ENCODE data around the gene DZANK1.
"Not testable (repeated sequence)": the region's sequence is repeated elsewhere in the genome, so short reads cannot be mapped to it uniquely, and the experiment has no call there.

Gene DZANK1

DNA sequence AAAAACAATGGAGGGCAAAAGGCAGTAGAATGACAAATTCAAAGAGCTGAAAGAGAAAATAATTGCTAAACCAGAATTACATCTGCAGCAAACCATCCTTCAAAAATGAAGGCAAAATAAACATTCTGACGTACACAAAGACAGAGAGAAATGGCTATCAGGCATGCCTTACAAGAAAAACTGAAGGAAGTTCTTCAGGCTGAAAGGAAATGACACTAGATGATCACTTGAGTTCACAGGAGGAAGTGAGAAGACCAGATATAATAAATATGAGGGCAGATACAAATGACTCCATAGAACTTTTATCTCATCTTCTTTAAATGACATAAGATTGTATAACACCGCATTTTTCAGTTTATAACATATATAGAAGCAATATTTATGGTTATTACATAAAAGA is 30.0 kb downstream of the DZANK1 start:
- DNase-seq (ENCODE audit: low read depth) = no peak

DNA sequence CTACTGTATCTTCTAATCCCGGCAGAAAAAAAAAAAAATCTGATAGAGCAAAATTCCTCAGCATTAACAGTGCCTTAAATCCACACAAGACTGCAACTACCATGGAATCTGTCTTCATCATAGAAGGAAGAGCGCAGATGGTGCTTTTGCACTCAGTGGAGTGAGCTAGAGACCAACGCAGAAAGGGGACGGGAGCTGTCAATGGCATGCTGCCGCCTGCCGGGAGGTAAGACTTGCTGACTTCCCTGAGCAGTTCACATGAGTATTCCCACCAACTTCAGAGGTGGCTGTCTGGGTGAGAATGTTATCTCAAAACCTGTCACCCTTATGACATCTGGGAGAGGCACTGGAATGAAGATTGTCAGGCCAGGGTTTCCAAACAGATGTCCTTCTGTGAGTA is 35.6 kb downstream of the DZANK1 start:
- DNase-seq (ENCODE audit: low read depth) = no peak

DNA sequence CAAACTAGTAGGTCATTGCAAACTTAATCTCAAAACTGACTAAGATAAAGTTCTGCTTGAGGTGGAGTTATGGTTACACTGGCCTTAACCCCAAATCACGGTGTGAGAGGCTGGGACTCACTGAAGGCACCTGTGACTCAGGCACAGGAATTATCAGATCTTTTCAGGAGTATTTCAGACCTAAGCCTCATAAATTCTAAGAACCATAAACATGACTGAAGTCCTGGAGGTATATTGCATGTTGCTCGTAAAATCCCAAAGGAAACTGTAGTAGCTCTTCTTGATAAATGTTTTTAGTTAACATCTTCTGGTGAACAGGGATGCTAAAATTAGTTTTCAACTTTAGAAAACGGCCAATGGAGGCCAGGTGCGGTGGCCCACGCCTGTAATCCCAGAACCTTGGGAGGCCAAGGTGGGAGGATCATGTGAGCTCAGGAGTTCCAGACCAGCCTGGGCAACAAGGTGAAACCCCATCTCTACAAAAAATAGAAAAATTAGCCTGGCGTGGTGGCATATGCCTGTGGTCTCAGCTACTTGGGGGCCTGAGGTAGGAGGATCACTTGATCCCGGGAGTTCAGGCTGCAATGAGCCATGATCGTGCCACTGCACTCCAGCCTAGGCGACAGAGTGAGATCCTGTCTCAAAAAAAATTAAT is 36.5 kb downstream of the DZANK1 start:
- no peak for DNase-seq (ENCODE audit: low read depth)

- DNase-seq (ENCODE audit: low read depth) = no peak
Measured at GRCh38 chr20:18428490-18429173, 38.2 kb downstream of the DZANK1 start.

- no peak for DNase-seq (ENCODE audit: low read depth)
Measured at GRCh38 chr20:18427214-18427613, 39.6 kb downstream of the DZANK1 start.

DNA sequence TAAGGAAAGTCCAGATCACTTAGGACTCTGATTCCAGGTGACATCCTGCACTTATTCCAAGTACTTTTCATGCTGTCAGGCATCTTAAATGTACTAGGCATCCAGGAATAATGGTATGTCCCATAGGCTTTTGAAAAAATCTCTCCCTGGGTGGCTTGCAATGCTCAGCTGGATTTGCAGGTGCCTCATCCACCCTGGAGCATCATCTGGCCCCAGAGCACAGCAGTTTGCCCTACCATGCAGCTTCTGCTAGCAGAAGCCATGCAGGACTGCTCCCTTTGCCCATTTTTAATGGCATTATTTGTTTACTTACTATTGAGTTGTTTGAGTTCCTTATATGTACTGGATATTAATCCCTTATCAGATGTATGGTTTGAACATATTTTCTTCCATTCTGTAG is 45.2 kb downstream of the DZANK1 start:
- no peak for DNase-seq (ENCODE audit: low read depth)

DNA sequence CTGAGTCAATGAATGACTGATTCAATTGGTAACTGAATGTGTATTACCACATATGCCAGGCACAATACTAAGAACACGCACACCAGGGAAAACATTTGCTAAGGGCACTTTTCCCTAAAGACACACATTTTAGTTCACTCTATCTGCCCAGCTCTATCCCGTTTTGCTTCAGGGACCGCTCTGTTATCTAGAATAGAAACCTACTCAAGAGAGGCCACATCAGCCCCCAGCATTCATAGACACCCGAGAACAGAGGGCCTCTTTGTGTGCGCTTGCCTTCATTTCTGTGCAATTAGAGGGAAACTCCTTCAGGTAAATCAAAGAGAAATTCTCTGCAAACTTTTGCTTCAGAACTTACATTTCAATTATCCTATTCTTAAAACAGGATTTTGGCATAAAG is 50.3 kb downstream of the DZANK1 start:
- DNase-seq (ENCODE audit: low read depth) = no peak

GRCh38 chr20:18414140-18414539 is 52.7 kb downstream of the DZANK1 start:
- no peak for DNase-seq (ENCODE audit: low read depth)

GRCh38 chr20:18412221-18412901 is 54.5 kb downstream of the DZANK1 start:
- DNase-seq (ENCODE audit: low read depth) = no peak

- DNase-seq (ENCODE audit: low read depth) = no peak
Measured at GRCh38 chr20:18405826-18406225, 61.0 kb downstream of the DZANK1 start.

GRCh38 chr20:18404172-18404571 is 62.7 kb downstream of the DZANK1 start:
- no peak for DNase-seq (ENCODE audit: low read depth)

DNA sequence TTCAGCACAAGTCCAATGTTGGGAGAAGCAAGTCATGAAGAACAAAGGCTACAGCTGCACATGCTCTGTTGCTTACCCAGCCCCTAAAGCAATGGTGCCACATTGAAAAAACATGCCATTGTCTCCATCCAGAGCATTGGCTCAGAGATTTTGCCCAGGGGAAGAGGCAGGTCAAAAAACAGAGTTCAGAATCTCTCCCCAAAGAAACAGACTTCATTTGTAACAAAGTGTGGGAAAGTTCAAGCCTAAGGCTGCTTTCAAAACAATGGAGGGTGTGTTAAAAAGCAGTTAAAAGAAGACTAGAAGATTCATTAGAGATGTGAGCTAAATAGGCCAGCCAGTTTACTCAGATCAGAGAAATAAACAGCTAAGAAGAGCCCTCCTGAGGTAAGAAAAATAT is 63.6 kb downstream of the DZANK1 start:
- no peak for DNase-seq (ENCODE audit: low read depth)

DNA sequence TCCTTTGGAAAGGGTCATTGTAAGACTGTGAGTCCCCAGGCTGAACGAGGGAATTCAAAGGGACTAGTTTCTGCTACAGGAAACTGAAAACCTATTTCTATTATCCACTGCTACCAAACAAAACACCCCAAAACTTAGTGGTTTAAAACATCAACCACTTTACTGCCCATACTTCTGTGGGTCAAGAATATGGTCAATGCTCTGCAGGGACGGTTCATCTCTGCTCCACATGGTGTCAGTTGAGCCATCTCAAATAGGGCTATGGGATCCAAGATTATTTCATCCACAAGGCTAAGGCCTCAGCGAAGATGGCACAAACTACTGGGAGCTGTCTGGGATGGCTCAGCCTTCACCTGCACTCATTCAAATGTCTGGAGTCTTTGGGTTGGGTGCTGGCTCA is 65.5 kb downstream of the DZANK1 start:
- DNase-seq (ENCODE audit: low read depth) = no peak

- no peak for DNase-seq (ENCODE audit: low read depth)
Measured at GRCh38 chr20:18400460-18400859, 66.4 kb downstream of the DZANK1 start.

DNA sequence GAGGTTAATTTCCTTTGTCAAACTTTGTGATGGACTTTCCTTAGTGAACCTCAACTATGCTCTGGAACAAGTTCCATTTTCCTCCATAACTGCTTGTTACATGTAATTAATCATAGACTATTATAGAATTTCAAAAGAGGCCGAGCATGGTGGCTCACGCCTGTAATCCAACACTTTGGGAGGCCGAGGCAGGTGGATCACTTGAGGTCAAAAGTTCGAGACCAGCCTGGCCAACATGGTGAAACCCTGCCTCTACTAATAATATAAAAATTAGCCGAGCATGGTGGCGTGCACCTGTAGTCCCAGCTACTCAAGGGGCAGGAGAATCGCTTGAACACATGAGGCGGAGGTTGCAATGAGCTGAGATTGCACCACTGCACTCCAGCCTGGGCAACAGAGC is 68.1 kb downstream of the DZANK1 start:
- DNase-seq (ENCODE audit: low read depth) = not testable (repeated sequence)

GRCh38 chr20:18397030-18397429 is 69.8 kb downstream of the DZANK1 start:
- no peak for DNase-seq (ENCODE audit: low read depth)

GRCh38 chr20:18395544-18395943 is 71.3 kb downstream of the DZANK1 start:
- no peak for DNase-seq (ENCODE audit: low read depth)

- DNase-seq (ENCODE audit: low read depth) = no peak
Measured at GRCh38 chr20:18394363-18394762, 72.5 kb downstream of the DZANK1 start.

GRCh38 chr20:18391686-18392085 is 75.1 kb downstream of the DZANK1 start:
- DNase-seq (ENCODE audit: low read depth) = no peak

DNA sequence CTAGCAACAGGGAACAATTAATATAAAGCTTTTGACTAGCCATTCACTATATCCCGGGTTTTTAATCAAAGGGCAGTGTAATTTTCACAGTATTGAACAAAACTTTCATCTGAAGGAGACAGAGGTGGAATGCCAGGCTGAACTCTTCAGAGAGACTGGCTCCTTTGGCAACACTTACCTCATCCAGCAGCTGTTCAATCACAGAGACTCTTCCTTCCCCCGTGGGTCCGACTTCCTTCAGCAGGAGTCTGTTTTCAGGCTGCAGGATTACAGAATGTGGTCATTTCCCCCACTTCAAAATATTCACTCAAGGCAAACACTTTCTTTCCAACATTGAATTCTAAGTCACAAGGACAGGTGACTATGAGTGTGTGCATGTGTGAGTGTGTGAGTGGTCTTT is 76.6 kb downstream of the DZANK1 start:
- no peak for DNase-seq (ENCODE audit: low read depth)

DNA sequence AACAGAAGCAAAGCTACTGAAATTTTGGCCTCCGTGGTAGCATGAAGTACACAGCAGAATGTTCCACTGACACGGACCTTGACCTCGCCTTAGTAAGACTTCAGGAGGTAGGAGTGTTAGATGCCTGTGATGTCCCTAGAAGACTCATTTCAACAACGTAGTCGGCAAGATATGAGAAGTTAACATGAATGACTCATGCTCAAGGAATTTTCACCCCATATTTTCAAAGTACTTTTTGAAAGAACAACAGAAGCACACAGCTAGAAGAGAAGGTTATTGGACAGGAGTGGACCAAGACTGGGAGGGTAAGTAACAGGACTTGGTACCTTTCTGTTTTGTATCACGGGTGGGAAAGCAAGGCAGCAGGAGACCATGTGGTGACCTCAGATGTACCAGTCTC is 78.0 kb downstream of the DZANK1 start:
- DNase-seq (ENCODE audit: low read depth) = peak; percentile 86

- DNase-seq (ENCODE audit: low read depth) = no peak
Measured at GRCh38 chr20:18380908-18381529, 85.8 kb downstream of the DZANK1 start.

DNA sequence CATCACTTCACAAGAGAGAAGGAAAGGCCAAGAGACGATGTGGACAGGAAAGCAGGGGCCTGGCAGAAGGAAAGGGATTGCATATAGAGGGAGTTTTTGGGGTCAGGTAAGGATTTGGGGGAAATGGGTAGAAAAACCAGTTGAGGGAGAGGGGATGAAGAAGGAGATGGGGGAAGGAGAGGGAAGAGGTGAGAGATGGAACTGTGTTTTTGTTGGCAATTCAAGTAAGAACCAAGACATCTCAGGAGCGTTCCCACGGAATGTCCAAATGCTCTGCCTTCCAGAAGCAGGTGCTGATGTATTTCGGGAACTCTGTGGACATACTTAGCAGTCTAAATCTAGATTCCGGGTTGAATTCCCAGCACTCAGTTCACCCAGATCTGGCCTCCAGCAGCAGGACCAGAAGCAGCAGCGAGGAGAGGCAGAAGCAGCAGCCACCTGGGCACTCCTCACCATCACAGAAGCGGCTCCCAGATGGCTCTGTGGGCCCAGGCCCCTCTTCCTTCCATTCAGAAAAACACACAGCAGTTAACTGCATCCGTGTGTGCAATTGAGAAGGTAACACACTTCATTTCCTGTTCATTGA is 88.8 kb downstream of the DZANK1 start:
- no peak for DNase-seq (ENCODE audit: low read depth)

All from ELR (cell line).